ENCODE measurements around the gene PRSS33. TPM values are rescaled to one million over a fixed set of nuclear protein-coding genes. Genes with fewer than 3 reads are reported as not detected.

PRSS33 gene
- total RNA-seq, 1 donor from 2014 or later = not detected

DNA sequence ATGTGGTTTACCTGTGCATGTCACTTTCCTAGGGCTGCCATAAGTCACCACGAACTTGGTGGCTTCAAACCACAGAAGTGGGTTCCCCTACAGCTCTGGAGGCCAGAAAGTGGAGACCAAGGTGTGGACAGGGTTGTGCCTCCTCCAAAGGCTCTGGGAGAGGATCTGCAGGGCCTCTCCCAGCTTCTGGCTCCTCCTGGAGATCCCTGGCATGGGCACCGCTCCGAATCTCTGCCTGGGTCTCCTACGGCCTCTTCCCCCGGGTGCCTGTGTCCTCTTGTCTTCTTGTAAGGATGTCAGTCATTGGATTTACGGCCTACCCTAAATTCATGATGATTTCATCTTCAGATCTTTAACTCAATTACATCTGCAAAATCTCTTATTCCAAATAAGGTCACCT, 37.4 kb downstream of the PRSS33 start:
- TF ChIP-seq, protein P1, sequence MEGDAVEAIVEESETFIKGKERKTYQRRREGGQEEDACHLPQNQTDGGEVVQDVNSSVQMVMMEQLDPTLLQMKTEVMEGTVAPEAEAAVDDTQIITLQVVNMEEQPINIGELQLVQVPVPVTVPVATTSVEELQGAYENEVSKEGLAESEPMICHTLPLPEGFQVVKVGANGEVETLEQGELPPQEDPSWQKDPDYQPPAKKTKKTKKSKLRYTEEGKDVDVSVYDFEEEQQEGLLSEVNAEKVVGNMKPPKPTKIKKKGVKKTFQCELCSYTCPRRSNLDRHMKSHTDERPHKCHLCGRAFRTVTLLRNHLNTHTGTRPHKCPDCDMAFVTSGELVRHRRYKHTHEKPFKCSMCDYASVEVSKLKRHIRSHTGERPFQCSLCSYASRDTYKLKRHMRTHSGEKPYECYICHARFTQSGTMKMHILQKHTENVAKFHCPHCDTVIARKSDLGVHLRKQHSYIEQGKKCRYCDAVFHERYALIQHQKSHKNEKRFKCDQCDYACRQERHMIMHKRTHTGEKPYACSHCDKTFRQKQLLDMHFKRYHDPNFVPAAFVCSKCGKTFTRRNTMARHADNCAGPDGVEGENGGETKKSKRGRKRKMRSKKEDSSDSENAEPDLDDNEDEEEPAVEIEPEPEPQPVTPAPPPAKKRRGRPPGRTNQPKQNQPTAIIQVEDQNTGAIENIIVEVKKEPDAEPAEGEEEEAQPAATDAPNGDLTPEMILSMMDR (IDR thresholded peaks at IDR 0.05; ENCODE audit: insufficient read depth, low read length, poor library complexity, severe bottlenecking) = no peak
- no peak for DNase-seq (ENCODE audit: low read depth)
- Histone ChIP-seq H3K4me3 (ENCODE audit: low read depth, low read length) (no peak overlapping the region), H3K27me3 (ENCODE audit: control insufficient read depth, insufficient read depth, low read length) (no peaks in the 10 kb centered on the region), H3K36me3 (ENCODE audit: control insufficient read depth, insufficient read depth, low read length) (no peaks in the 10 kb centered on the region)

DNA sequence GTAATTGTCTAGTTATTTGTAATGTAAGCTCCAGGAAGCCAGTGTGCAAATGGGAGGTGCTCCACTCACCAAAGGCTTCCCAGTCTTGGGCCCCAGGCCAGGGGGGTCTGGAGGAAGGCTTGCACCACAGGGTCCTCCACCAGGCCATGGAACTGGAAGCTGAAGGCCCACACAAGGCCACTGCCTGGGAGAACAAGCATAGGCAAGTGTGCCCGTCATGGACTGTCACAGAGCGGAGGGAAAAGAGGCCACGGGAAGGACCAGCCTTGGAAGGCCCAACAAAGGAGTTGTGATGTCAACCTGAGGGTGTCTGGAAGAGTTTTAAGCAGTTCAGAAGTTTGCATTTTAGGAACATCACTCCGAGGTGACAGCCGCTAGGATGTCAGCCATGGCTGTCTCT, 37.9 kb downstream of the PRSS33 start:
- TF ChIP-seq, protein P1 (IDR thresholded peaks at IDR 0.05; ENCODE audit: insufficient read depth, low read length, poor library complexity, severe bottlenecking) = no peak
- DNase-seq (ENCODE audit: low read depth) = no peak
- Histone ChIP-seq H3K27me3 (ENCODE audit: control insufficient read depth, insufficient read depth, low read length) (no peaks in the 10 kb centered on the region), H3K36me3 (ENCODE audit: control insufficient read depth, insufficient read depth, low read length) (no peaks in the 10 kb centered on the region), H3K4me3 (ENCODE audit: low read depth, low read length) (no peak overlapping the region)

DNA sequence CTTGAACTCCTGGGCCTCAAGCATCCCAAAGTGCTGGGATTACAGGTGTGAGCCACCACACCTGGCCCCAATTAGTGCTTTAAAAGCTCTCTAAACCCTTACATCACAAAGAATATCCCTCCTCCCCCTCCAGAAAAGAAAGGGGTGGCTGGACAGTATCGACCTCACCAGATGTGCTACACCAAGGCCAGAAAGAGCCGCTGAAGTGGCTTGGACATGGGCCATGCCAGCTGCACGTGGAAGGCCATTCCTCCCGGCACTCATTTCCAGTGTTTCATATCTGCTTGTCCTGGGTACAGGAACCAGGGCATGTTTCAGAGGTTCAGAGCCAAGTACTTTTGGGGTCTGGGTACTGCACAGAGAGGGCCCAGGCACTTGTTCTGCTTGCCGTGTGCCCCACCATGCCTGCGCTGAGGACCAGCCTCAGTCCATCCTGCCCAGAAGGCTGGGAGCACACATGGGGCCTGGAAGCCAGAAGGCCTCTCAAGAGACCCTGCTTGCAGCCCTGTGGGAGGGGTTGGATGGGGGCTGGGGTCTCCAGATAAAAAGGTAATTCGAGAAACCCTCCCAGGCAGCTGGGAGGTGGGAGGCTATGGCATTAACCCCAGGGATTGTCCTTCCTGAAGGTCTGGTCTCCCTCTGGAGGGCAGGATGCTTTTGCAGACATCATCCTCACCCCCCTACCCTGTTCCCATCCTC, 38.5 kb downstream of the PRSS33 start:
- Histone ChIP-seq H3K27me3 (ENCODE audit: control insufficient read depth, insufficient read depth, low read length) (no peaks in the 10 kb centered on the region), H3K4me3 (ENCODE audit: low read depth, low read length) (no peak overlapping the region), H3K36me3 (ENCODE audit: control insufficient read depth, insufficient read depth, low read length) (no peaks in the 10 kb centered on the region)
- no peak for DNase-seq (ENCODE audit: low read depth)
- TF ChIP-seq, protein P1 (IDR thresholded peaks at IDR 0.05; ENCODE audit: insufficient read depth, low read length, poor library complexity, severe bottlenecking) = no peak

DNA sequence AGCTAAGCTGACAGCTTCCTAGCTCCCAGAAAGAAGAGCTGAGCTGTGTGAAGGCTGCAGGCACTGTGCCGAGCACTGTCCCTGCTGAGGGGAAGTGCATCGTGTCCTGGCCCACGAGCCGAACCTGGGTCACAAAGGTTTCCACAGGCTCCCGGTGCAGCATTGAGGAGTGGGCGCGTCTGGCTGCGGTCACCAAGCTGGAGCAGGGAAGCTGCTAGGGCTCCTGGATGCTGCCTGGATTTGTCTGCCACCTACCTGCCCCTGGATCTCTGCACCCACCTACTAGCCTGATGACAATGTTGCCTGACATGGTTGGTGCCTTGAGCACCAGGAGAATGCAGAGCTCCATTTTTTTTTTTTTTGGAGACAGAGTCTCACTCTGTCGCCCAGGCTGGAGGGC, 41.4 kb downstream of the PRSS33 start:
- no peak for DNase-seq (ENCODE audit: low read depth)
- TF ChIP-seq, protein P1 (IDR thresholded peaks at IDR 0.05; ENCODE audit: insufficient read depth, low read length, poor library complexity, severe bottlenecking) = no peak
- no peak overlapping the region for H3K4me3 ChIP-seq (ENCODE audit: low read depth, low read length)
- H3K36me3 ChIP-seq (ENCODE audit: control insufficient read depth, insufficient read depth, low read length) = no peaks in the 10 kb centered on the region
- H3K27me3 ChIP-seq (ENCODE audit: control insufficient read depth, insufficient read depth, low read length) = no peaks in the 10 kb centered on the region

DNA sequence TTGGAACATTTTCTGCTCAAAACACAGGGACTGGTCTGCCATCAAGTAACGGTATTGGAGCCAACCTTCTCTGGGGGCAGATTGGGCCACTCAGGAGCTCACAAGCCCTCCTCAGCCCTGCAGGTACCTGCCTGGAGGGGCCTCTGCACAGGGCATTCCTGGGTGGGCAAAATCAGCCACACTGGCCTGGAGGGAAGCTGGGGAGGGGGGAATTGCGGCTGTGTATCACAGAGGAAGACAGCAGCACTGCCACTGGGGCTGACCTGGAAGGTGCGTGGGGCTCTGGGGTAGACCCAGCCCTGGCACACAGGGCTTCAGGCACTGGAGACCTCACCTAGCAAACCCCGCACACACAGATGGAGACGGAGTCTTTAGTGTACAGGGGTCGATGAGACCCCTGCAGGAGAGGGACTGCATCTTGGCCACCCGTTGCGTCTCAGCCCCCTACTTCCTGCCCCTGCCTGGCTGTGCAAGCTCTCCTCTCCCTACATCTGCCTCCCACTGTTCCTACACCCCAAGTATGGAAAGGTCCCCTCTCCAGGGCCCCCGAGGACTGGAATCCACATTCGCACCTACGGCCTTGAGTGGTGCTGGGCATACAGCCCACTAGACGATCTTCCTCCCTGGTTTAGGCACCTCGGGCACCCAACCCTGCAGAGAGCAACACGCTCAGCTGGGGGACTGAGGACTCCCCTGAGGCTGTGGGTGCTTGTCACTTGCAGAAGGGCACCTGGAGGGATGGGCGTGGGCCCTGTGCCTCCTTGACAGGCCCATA, 42.1 kb downstream of the PRSS33 start:
- TF ChIP-seq, protein P1 (IDR thresholded peaks at IDR 0.05; ENCODE audit: insufficient read depth, low read length, poor library complexity, severe bottlenecking) = no peak
- Histone ChIP-seq H3K27me3 (ENCODE audit: control insufficient read depth, insufficient read depth, low read length) (no peaks in the 10 kb centered on the region), H3K36me3 (ENCODE audit: control insufficient read depth, insufficient read depth, low read length) (no peaks in the 10 kb centered on the region), H3K4me3 (ENCODE audit: low read depth, low read length) (no peak overlapping the region)
- DNase-seq (ENCODE audit: low read depth) = no peak
